C4-2B (cell line): ENCODE measurements around the gene SORCS2.

Source experiments
- ZFX ChIP-seq: fragments of 450-650 bp; IDR thresholded peaks from 2 replicates; pipeline ENCODE4 v1.6.1; 2017
- TF ChIP-seq, protein P1 (sequence below): fragments of 450-650 bp; conservative IDR thresholded peaks from 2 replicates; pipeline ENCODE4 v1.5.1; 2017; ENCODE audit warnings: mild to moderate bottlenecking

DNA sequence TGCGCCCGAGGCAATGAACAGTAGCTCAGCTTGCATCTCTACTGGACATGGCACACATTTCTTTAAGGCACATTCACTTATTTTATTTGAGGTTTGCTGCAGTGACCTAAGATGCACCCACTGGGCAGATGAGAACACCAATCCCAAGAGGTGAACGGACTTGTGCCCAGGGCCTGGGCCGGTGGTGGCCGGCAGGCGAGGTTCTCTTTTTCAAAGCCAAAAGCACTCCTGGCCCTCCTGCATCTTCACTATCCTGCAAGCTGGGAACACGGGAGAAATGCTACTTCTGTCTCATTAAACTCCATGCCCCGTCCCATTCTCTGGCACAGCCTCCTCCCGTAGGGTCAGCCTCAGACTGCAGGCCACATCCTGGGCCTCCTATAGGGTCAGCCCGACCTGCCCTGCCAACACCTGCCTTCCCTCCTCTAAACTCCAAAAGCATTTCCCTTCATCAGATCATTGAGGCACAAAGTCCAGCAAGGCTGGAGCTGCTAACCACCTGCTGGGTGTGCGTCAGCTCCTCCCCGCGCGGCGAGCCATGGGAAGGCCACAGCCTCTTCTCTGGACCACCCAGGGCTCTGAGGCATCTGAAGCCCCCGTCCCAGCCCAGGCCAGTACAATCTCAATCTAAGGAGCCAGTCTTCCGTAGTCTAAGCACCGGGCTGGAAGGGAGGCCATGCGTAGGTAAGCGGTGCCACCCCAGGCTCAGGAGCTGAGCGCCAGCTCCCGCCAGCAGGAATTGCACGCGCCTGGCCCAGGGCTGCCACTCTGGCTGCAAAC, 581.3 kb downstream of the SORCS2 start:
- TF ChIP-seq, protein P1, sequence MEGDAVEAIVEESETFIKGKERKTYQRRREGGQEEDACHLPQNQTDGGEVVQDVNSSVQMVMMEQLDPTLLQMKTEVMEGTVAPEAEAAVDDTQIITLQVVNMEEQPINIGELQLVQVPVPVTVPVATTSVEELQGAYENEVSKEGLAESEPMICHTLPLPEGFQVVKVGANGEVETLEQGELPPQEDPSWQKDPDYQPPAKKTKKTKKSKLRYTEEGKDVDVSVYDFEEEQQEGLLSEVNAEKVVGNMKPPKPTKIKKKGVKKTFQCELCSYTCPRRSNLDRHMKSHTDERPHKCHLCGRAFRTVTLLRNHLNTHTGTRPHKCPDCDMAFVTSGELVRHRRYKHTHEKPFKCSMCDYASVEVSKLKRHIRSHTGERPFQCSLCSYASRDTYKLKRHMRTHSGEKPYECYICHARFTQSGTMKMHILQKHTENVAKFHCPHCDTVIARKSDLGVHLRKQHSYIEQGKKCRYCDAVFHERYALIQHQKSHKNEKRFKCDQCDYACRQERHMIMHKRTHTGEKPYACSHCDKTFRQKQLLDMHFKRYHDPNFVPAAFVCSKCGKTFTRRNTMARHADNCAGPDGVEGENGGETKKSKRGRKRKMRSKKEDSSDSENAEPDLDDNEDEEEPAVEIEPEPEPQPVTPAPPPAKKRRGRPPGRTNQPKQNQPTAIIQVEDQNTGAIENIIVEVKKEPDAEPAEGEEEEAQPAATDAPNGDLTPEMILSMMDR, result no peak
- no peak for TF ChIP-seq ZFX
